H7 (cell line): ENCODE results near the gene XRRA1. TPM values are rescaled to one million over a fixed set of nuclear protein-coding genes. Genes with fewer than 3 reads are reported as not detected.
"Not testable (repeated sequence)": the region's sequence is repeated elsewhere in the genome, so short reads cannot be mapped to it uniquely, and the experiment has no call there.

Experiments
- DNase-seq: peaks from one replicate; pipeline ENCODE4 v3.0.0; 2012
- H3K27me3 ChIP-seq: 2 replicates; pipeline ENCODE4 v1.6.0; 2011; ENCODE audit warnings: mild to moderate bottlenecking, low read length; ENCODE audit not compliant: control insufficient read depth, insufficient read depth
- H3K36me3 ChIP-seq: replicated peaks from 2 replicates; pipeline ENCODE4 v1.5.1; 2011; ENCODE audit warnings: low read length; ENCODE audit not compliant: control insufficient read depth, insufficient read depth
- H3K4me3 ChIP-seq: 2 replicates; pipeline ENCODE4 v1.5.1; 2011; ENCODE audit warnings: low read depth, mild to moderate bottlenecking, control low read depth, low read length, moderate library complexity; ENCODE audit not compliant: insufficient read depth
- total RNA-seq: library from RNA; depleted of rRNA; stranded (reverse); fragments of >200 nt; shearing (Covaris generic); gene quantifications from 2 replicates; pipeline ENCODE4 v1.2.3, GENCODE V29; 2014; rRNA removed

The XRRA1 gene
- total RNA-seq: 11.1 and 12.1 TPM in 2 replicates

GRCh38 chr11:74948898-74949752, at the start of gene XRRA1, which contains the start of gene SPCS2:
XRRA1 (minus strand) TSS chr11:74949091; CDS start chr11:74940878, 8,213 bp downstream.
SPCS2 (plus strand) TSS chr11:74949266; CDS start chr11:74949286, 20 bp downstream.
- DNase-seq: peak; percentile 94
- Histone ChIP-seq H3K27me3 (no peaks in the 10 kb centered on the region), H3K4me3 (peak within 1 kb of the TSS; percentile 98), H3K36me3 (no peaks in the 10 kb centered on the region)

GRCh38 chr11:74992852-74993251, 44.0 kb upstream of the XRRA1 start:
- Histone ChIP-seq H3K4me3 (no peak overlapping the region), H3K36me3 (peaks cover 6% of the 10 kb centered on the region), H3K27me3 (no peaks in the 10 kb centered on the region)
- DNase-seq: no peak

DNA sequence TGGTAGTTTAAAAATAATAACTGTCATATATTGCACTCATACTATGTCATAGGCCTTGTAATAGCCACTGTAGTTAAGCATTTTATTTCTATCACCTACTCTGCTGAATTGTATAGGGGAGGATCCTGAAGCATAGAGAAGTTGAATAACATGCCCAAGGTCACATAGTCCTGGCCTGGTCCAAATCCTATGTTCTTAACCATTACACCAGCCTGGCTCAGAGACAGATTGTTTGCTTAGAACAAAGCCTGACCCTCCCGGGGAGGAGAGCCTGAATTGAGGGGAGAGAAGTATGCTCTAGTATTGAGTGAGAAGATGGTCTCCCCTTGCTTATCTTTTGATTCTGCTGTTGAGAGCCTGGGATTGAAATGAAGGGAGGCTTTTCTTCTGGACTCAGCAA, 42.0 kb upstream of the XRRA1 start:
- Histone ChIP-seq H3K36me3 (peaks cover 6% of the 10 kb centered on the region), H3K27me3 (no peaks in the 10 kb centered on the region), H3K4me3 (no peak overlapping the region)
- no peak for DNase-seq

- DNase-seq, H3K36me3 ChIP-seq, H3K4me3 ChIP-seq, H3K27me3 ChIP-seq: not testable (repeated sequence)
Measured at GRCh38 chr11:74990150-74990549, 41.3 kb upstream of the XRRA1 start.

- DNase-seq: peak; percentile 17
- H3K36me3 ChIP-seq: peaks cover 1% of the 10 kb centered on the region; the same call in 1 of the 2 replicates
- no peaks in the 10 kb centered on the region for H3K27me3 ChIP-seq
- H3K4me3 ChIP-seq: peak overlapping the region; percentile 67
Measured at GRCh38 chr11:74989260-74989638, 40.4 kb upstream of the XRRA1 start.

- Histone ChIP-seq H3K36me3 (peaks cover 1% of the 10 kb centered on the region; the same call in 1 of the 2 replicates), H3K27me3 (no peaks in the 10 kb centered on the region), H3K4me3 (peak within 1 kb of the TSS; percentile 67)
- peak; percentile 95 for DNase-seq
Measured at GRCh38 chr11:74988541-74989259, 39.8 kb upstream of the XRRA1 start, which contains the start of gene NEU3. NEU3 (plus strand) TSS chr11:74988933; CDS start chr11:74989061, 128 bp downstream.

DNA sequence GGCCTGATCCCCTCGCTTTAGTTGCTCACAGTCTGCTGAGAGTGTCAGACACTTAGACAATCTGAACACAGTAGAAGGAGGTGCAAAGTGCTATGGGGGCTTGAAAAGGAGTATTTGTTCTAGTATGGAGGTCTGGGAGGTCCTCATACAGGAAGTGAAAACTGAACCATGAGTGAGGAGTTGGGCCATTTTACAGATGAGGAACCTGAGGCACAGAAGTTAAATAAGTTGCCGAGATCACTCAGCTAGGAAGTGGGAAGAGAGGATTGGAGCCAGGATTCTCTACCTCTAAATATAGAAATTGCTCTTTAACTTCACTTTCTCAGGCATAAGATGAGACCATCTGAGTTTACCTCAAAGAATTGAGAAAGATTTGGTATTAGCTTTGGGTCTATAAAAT, 35.8 kb upstream of the XRRA1 start:
- Histone ChIP-seq H3K36me3 (peaks cover 2% of the 10 kb centered on the region), H3K27me3 (no peaks in the 10 kb centered on the region), H3K4me3 (no peak overlapping the region)
- DNase-seq: no peak

DNA sequence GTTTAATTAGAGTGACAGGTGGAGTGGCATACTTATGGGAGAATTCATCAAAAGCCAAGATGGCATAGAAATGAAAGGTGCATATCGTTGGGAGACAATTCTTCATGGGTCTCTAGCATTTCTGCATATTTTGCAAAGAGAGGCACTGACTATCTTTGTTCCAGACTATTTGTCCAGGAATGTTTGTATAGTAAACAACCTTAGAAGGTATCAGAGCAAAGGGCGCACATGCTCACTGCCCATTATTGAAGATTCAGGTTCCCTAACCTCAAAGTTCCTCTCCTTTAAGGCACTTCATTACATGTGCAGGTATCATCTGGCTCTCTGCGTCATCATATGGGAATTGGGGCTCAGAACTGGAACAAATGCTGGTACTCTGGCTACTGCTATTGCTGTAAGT, 35.2 kb upstream of the XRRA1 start:
- Histone ChIP-seq H3K27me3 (no peaks in the 10 kb centered on the region), H3K4me3 (no peak overlapping the region), H3K36me3 (peaks cover 2% of the 10 kb centered on the region)
- DNase-seq: no peak

DNA sequence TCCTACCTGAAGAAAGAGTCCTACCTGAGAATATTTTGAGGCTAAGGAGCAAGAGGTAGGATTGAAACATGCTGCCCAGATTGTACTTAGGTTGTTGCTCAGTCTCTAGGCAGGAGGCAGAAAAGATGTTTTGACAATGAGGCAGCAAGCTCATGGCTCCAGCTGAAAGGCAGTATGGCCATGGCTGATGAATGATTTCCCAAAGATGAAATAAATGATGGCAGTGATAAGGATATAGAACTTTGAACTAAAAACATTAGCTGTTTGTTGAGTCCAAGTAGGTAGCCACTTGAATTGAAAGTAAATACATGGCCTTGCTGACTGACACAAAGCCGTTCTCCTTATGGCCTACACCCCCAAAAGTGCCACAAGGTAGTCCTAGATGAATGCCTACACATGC, 33.0 kb upstream of the XRRA1 start:
- H3K4me3 ChIP-seq: no peak overlapping the region
- DNase-seq: no peak
- H3K27me3 ChIP-seq: no peaks in the 10 kb centered on the region
- peaks cover 2% of the 10 kb centered on the region for H3K36me3 ChIP-seq

DNA sequence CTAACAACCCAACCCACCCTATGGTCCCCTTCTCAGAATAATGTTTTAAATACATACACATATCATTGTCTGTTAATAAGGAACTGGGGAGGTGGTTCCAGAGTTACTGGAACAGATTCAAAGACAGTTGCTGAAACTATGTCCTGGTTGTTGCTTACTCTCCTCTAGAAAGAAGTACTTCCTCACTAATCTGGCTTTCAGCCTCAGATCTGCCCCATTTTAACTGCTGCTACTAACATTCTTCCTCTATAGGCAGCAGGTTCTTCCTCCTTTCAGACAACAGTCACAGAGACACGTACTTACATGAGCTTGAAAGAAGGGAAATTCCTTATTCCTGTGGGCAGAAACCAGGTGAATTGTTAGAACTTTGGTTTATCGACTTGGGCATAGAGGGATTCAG, 31.7 kb upstream of the XRRA1 start:
- peaks cover 4% of the 10 kb centered on the region for H3K36me3 ChIP-seq
- H3K4me3 ChIP-seq: no peak overlapping the region
- DNase-seq: no peak
- no peaks in the 10 kb centered on the region for H3K27me3 ChIP-seq

- Histone ChIP-seq H3K27me3 (no peaks in the 10 kb centered on the region), H3K4me3 (no peak overlapping the region), H3K36me3 (peaks cover 4% of the 10 kb centered on the region)
- DNase-seq: no peak
Measured at GRCh38 chr11:74978041-74978440, 29.1 kb upstream of the XRRA1 start.

DNA sequence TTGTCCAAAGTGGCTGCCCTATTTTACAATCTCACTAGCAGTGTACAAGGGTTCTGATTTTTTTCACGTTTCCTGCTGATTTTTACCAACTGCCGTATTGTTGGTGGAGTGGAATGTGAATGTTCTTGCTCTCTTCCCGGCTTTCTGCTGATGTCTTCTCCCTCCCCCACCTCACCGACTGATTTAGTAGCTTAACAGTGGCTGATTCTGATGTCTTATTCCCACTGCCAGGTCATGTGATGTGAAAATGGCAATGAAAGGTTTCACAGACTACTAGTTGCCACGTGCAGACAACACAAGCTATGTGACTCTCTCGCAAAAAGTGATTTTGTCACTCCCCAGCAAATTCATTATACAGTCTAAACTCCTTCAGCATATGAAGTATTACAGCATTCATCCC, 22.5 kb upstream of the XRRA1 start:
- Histone ChIP-seq H3K4me3 (no peak overlapping the region), H3K36me3 (peaks cover 3% of the 10 kb centered on the region), H3K27me3 (no peaks in the 10 kb centered on the region)
- no peak for DNase-seq

DNA sequence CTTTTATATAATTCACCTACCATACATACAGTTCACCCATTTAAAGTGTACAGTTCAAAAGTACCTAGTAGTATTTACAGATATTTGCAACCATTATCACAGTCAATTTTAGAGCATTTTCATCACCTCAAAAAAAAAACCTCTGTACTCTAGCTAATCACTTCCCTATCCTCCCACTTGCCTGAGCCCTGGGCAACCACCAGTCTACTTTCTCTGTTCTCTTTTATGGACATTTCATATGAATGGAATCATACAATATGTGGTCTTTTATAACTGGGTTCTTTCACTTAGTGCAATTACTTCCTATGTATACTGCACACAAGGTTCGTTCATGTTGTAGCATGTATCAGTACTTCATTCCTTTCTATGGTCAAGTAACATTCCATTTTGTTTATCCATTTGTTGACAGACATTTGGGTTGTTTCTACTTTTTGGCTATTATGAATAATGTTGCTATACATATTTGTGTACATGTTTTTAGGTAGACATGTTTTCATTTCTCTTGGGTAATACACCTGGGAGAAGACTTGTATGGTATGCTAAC, 22.0 kb upstream of the XRRA1 start:
- Histone ChIP-seq H3K4me3 (no peak overlapping the region), H3K27me3 (no peaks in the 10 kb centered on the region), H3K36me3 (peaks cover 1% of the 10 kb centered on the region)
- DNase-seq: no peak

GRCh38 chr11:74966651-74967050, 17.8 kb upstream of the XRRA1 start:
- Histone ChIP-seq H3K27me3 (no peaks in the 10 kb centered on the region), H3K36me3 (no peaks in the 10 kb centered on the region; the same call in 1 of the 2 replicates), H3K4me3 (no peak overlapping the region)
- DNase-seq: no peak
